SK-N-SH treated with all-trans-retinoic acid at 6 μM for 48 hours (cell line): ENCODE measurements around the gene RHEBL1.

ENCODE experiments used
- ARNTL ChIP-seq: fragments of 450-650 bp; formaldehyde crosslinking; IDR thresholded peaks from 2 replicates; pipeline ENCODE4 v1.5.0; 2020; ENCODE audit warnings: low read depth, mild to moderate bottlenecking, moderate library complexity, borderline replicate concordance
- BACH2 ChIP-seq: fragments of 250-450 bp; sonication (Bioruptor Pico); IDR thresholded peaks from 2 replicates; pipeline ENCODE4 v1.9.0; 2021; ENCODE audit warnings: mild to moderate bottlenecking, borderline replicate concordance
- CREB5 ChIP-seq: fragments of 250-450 bp; sonication (Bioruptor Pico); IDR thresholded peaks from 2 replicates; pipeline ENCODE4 v1.5.1; 2020; ENCODE audit warnings: low read depth, mild to moderate bottlenecking, moderate library complexity
- CSDC2 ChIP-seq: fragments of 250-450 bp; sonication (Bioruptor Pico); IDR thresholded peaks from 2 replicates; pipeline ENCODE4 v1.5.0; 2020; ENCODE audit warnings: mild to moderate bottlenecking, moderate library complexity
- CSRNP3 ChIP-seq: fragments of 250-450 bp; sonication (Bioruptor Pico); IDR thresholded peaks from 2 replicates; pipeline ENCODE4 v1.5.1; 2021; ENCODE audit warnings: mild to moderate bottlenecking, moderate library complexity
- GLIS3 ChIP-seq: fragments of 250-450 bp; sonication (Bioruptor Pico); IDR thresholded peaks from 2 replicates; pipeline ENCODE4 v1.5.0; 2020; ENCODE audit warnings: mild to moderate bottlenecking, moderate library complexity
- PATZ1 ChIP-seq: fragments of 250-450 bp; sonication (Bioruptor Pico); IDR thresholded peaks from 2 replicates; pipeline ENCODE4 v1.8.0; 2020; ENCODE audit warnings: mild to moderate bottlenecking, moderate library complexity, borderline replicate concordance
- RARB ChIP-seq: fragments of 250-450 bp; sonication (Bioruptor Pico); IDR thresholded peaks from 2 replicates; pipeline ENCODE4 v1.8.0; 2021; ENCODE audit warnings: mild to moderate bottlenecking, moderate library complexity
- TCF4 ChIP-seq: fragments of 250-450 bp; sonication (Bioruptor Pico); IDR thresholded peaks from 2 replicates; pipeline ENCODE4 v1.8.0; 2021; ENCODE audit warnings: mild to moderate bottlenecking, moderate library complexity, borderline replicate concordance
- TOX ChIP-seq: fragments of 250-450 bp; sonication (Bioruptor Pico); IDR thresholded peaks from 2 replicates; pipeline ENCODE4 v1.8.0; 2021; ENCODE audit warnings: mild to moderate bottlenecking, moderate library complexity, borderline replicate concordance
- ZC3H10 ChIP-seq: fragments of 250-450 bp; sonication (Bioruptor Pico); IDR thresholded peaks from 2 replicates; pipeline ENCODE4 v1.5.1; 2021; ENCODE audit warnings: mild to moderate bottlenecking, moderate library complexity
- ZFP3 ChIP-seq: fragments of 250-450 bp; sonication (Bioruptor Pico); IDR thresholded peaks from 2 replicates; pipeline ENCODE4 v1.5.0; 2020; ENCODE audit warnings: mild to moderate bottlenecking, moderate library complexity
- ZNF8 ChIP-seq: fragments of 450-650 bp; formaldehyde crosslinking; IDR thresholded peaks from 2 replicates; pipeline ENCODE4 v1.5.0; 2020; ENCODE audit warnings: mild to moderate bottlenecking, moderate library complexity

GRCh38 chr12:49059299-49060171, 10.2 kb downstream of the RHEBL1 start:
- no peak for TF ChIP-seq CREB5
- no peak for TF ChIP-seq BACH2 (CRISPR knock-in tag)
- TF ChIP-seq ZC3H10 (CRISPR knock-in tag), result no peak
- no peak for TF ChIP-seq PATZ1
- TF ChIP-seq ZFP3, result no peak
- TF ChIP-seq CSDC2 (CRISPR knock-in tag), result no peak
- TF ChIP-seq ARNTL (CRISPR knock-in tag), result no peak
- no peak for TF ChIP-seq GLIS3 (CRISPR knock-in tag)
- TF ChIP-seq TCF4 (CRISPR knock-in tag), result no peak
- TF ChIP-seq TOX (CRISPR knock-in tag), result no peak
- TF ChIP-seq ZNF8 (CRISPR knock-in tag), result no peak
- TF ChIP-seq CSRNP3 (CRISPR knock-in tag), result no peak
- TF ChIP-seq RARB (CRISPR knock-in tag), result no peak
